Measurements from ENCODE around the gene ALKBH7.

DNA sequence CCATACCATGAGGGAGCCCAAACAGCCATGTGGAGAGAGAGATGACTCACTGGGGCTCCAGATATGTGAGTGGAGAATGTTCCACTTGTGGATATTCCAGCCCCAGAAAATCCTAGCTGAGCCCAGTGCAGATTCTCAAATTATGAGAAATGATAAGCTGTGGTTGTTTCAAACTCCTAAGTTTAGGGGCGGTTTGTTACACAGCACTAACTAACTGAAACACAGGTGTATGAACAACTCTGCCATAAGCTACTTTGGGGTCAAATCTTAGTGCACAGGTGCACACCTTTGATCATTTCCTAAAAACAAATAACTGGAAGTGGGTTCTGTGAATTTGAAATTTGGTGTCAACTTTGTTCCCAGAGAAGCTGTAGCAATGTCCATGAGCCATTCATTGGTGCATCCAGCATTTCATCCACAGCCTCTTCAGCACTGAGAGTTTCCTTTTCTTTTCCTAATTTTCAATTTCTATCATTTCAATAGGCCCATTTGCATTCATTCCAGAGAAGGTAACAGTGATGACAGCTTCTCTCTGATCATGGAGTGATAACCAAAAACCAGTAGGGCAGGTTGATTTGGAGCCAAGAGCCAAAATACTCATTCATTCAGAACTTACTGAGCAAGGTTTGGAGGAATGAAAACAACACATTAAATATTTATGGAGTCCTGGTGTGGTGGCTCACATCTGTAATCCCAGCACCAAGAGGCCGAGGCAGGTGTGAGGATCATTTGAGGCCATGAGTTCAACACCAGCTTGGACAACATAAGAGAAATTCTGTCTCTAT lies 20.0 kb upstream of the ALKBH7 start:
- TF ChIP-seq POLR2A (IDR thresholded peaks at IDR 0.05), result no peak
- TF ChIP-seq, protein P1, sequence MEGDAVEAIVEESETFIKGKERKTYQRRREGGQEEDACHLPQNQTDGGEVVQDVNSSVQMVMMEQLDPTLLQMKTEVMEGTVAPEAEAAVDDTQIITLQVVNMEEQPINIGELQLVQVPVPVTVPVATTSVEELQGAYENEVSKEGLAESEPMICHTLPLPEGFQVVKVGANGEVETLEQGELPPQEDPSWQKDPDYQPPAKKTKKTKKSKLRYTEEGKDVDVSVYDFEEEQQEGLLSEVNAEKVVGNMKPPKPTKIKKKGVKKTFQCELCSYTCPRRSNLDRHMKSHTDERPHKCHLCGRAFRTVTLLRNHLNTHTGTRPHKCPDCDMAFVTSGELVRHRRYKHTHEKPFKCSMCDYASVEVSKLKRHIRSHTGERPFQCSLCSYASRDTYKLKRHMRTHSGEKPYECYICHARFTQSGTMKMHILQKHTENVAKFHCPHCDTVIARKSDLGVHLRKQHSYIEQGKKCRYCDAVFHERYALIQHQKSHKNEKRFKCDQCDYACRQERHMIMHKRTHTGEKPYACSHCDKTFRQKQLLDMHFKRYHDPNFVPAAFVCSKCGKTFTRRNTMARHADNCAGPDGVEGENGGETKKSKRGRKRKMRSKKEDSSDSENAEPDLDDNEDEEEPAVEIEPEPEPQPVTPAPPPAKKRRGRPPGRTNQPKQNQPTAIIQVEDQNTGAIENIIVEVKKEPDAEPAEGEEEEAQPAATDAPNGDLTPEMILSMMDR (IDR thresholded peaks at IDR 0.05), result no peak
- TF ChIP-seq POLR2AphosphoS5 (IDR thresholded peaks at IDR 0.05), result no peak
